ENCODE measurements around the gene LALBA.
"Not testable (repeated sequence)": the region's sequence is repeated elsewhere in the genome, so short reads cannot be mapped to it uniquely, and the experiment has no call there.

LALBA gene

DNA sequence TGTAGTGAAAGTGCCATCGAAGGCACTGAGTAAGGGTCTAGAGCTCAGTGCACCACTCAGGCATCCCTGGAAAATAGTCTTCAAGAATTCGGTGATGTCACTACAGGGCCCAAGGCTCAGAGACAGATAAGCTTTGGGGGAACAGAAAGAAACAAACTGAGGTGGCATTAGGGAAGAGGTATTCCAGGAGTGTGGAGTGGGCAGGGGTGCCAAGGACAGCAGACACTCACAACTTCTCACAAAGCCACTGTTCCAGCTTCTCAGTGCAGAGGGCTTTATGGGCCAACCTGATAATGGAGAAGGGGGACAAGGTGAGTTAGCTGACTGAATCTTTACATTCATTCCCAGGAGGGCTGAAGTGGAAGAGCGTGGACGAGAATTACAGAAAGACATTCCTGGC, 2.1 kb downstream of the LALBA start:
- Histone ChIP-seq H3K27ac (ENCODE audit: low read length) (no peak overlapping the region), H3K9ac (ENCODE audit: low read length) (no peak overlapping the region), H3K36me3 (replicated peaks; ENCODE audit: low read depth, low read length) (no peaks in the 10 kb centered on the region)

DNA sequence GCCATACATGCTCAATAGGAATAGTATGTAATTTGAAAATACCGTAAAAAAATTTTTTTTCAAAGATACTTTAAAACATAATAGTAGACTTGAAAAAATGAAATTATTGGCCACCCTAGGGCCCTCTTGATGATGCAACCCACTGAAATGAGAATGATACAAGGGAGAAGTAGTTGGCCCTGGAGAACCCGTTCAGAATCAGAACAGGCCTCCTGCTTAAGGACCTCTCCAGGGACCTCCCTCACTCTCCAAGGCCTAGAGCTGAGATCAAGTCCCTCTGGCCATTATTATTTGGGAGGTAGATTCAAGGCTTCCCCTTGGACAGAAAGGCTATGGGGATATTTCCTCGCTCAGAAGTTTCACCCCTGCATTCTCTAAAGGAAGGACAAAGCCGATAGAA, 11.9 kb downstream of the LALBA start:
- Histone ChIP-seq H4K20me1 (ENCODE audit: insufficient read depth, low read length) (no peaks in the 10 kb centered on the region), H3K27ac (ENCODE audit: low read length) (no peak overlapping the region), H3K9me3 (ENCODE audit: insufficient read depth, low read length) (no peaks in the 10 kb centered on the region), H3K4me3 (ENCODE audit: low read length) (no peak overlapping the region), H3K36me3 (replicated peaks; ENCODE audit: low read depth, low read length) (no peaks in the 10 kb centered on the region), H3K79me2 (ENCODE audit: low read length) (no peaks in the 10 kb centered on the region), H3K9ac (ENCODE audit: low read length) (no peak overlapping the region), H3K4me2 (ENCODE audit: low read length) (no peak overlapping the region), H3K27me3 (ENCODE audit: low read depth, low read length) (0 out of 2 replicates have a peak, but pooled peaks cover 5% of the 10 kb centered on the region), H3K4me1 (ENCODE audit: low read length) (no peaks in the 10 kb centered on the region), H2AFZ (ENCODE audit: low read depth, low read length) (no peak overlapping the region)
- TF ChIP-seq, protein P1, sequence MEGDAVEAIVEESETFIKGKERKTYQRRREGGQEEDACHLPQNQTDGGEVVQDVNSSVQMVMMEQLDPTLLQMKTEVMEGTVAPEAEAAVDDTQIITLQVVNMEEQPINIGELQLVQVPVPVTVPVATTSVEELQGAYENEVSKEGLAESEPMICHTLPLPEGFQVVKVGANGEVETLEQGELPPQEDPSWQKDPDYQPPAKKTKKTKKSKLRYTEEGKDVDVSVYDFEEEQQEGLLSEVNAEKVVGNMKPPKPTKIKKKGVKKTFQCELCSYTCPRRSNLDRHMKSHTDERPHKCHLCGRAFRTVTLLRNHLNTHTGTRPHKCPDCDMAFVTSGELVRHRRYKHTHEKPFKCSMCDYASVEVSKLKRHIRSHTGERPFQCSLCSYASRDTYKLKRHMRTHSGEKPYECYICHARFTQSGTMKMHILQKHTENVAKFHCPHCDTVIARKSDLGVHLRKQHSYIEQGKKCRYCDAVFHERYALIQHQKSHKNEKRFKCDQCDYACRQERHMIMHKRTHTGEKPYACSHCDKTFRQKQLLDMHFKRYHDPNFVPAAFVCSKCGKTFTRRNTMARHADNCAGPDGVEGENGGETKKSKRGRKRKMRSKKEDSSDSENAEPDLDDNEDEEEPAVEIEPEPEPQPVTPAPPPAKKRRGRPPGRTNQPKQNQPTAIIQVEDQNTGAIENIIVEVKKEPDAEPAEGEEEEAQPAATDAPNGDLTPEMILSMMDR (IDR thresholded peaks at IDR 0.05; ENCODE audit: low read depth, low read length), result no peak
- no peak for TF ChIP-seq EZH2phosphoT487 (IDR thresholded peaks at IDR 0.05; ENCODE audit: low read depth)

More for the DNA sequence above, 2.1 kb downstream of the LALBA start:
- Histone ChIP-seq H3K9me3 (ENCODE audit: insufficient read depth, low read length) (no peaks in the 10 kb centered on the region), H3K27me3 (ENCODE audit: low read depth, low read length) (peaks cover 4% of the 10 kb centered on the region; the same call in 1 of the 2 replicates), H3K79me2 (ENCODE audit: low read length) (no peaks in the 10 kb centered on the region), H2AFZ (ENCODE audit: low read depth, low read length) (no peak overlapping the region), H4K20me1 (ENCODE audit: insufficient read depth, low read length) (no peaks in the 10 kb centered on the region), H3K4me2 (ENCODE audit: low read length) (no peak overlapping the region), H3K4me1 (ENCODE audit: low read length) (no peaks in the 10 kb centered on the region), H3K4me3 (ENCODE audit: low read length) (no peak overlapping the region)
- TF ChIP-seq, protein P1 (IDR thresholded peaks at IDR 0.05; ENCODE audit: low read depth, low read length), result no peak
- no peak for TF ChIP-seq EZH2phosphoT487 (IDR thresholded peaks at IDR 0.05; ENCODE audit: low read depth)

DNA sequence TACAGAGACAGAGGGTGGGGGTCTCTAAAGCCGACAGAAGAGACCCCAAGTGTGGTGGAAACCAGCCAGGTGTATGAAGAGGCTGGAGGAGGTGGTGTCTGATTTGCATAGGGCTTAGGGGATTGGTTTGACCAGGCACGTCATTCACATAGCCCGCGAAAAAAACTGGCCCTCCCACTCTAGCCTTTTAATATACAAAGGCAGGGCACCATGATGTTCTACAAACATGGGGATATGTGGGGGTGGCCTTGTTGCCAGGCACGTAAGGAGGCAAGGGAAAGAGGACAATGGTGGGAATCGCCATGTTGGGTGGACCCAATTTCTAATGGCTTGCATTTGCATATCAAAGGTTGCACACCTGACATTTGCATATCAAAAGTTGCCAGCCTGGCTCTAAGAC, 13.2 kb downstream of the LALBA start:
- H3K4me2 ChIP-seq (ENCODE audit: low read length), result no peak overlapping the region
- TF ChIP-seq, protein P1 (IDR thresholded peaks at IDR 0.05; ENCODE audit: low read depth, low read length), result no peak
- no peak for TF ChIP-seq EZH2phosphoT487 (IDR thresholded peaks at IDR 0.05; ENCODE audit: low read depth)
- H3K4me3 ChIP-seq (ENCODE audit: low read length), result no peak overlapping the region
- H3K9me3 ChIP-seq (ENCODE audit: insufficient read depth, low read length), result no peaks in the 10 kb centered on the region
- no peaks in the 10 kb centered on the region for H4K20me1 ChIP-seq (ENCODE audit: insufficient read depth, low read length)
- H3K36me3 ChIP-seq (replicated peaks; ENCODE audit: low read depth, low read length), result no peaks in the 10 kb centered on the region
- H3K27me3 ChIP-seq (ENCODE audit: low read depth, low read length), result no peaks in the 10 kb centered on the region
- H3K27ac ChIP-seq (ENCODE audit: low read length), result no peak overlapping the region
- H3K9ac ChIP-seq (ENCODE audit: low read length), result no peak overlapping the region
- no peak overlapping the region for H2AFZ ChIP-seq (ENCODE audit: low read depth, low read length)
- H3K4me1 ChIP-seq (ENCODE audit: low read length), result no peaks in the 10 kb centered on the region
- no peaks in the 10 kb centered on the region for H3K79me2 ChIP-seq (ENCODE audit: low read length)

DNA sequence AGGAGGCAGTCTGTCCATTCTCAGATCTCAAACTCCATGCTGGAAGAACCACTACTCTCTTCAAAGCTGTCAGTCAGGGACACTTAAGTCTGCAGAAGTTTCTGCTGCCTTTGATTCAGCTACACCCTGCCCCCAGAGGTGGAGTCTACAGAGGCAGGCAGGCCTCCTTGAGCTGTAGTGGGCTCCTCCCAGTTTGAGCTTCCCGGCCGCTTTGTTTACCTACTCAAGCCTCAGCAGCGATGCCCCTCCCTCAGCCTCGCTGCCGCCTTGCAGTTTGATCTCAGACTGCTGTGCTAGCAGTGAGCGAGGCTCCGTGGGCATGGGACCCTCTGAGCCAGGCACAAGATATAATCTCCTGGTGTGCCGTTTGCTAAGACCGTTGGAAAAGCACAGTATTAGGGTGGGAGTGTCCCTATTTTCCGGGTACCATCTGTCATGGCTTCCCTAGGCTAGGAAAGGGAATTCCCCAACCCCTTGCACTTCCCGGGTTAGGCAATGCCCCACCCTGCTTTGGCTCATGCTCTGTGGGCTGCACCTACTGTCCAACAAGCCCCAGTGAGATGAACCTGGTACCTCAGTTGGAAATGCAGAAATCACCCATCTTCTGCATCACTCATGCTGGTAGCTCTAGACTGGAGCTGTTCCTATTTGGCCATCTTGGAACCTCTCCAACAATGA, 16.0 kb downstream of the LALBA start:
- H3K79me2 ChIP-seq (ENCODE audit: low read length); H3K27ac ChIP-seq (ENCODE audit: low read length); H3K4me3 ChIP-seq (ENCODE audit: low read length); H3K4me2 ChIP-seq (ENCODE audit: low read length); H3K36me3 ChIP-seq (replicated peaks; ENCODE audit: low read depth, low read length); H3K9me3 ChIP-seq (ENCODE audit: insufficient read depth, low read length); H2AFZ ChIP-seq (ENCODE audit: low read depth, low read length); H3K4me1 ChIP-seq (ENCODE audit: low read length); H4K20me1 ChIP-seq (ENCODE audit: insufficient read depth, low read length); H3K27me3 ChIP-seq (ENCODE audit: low read depth, low read length); H3K9ac ChIP-seq (ENCODE audit: low read length): not testable (repeated sequence)

DNA sequence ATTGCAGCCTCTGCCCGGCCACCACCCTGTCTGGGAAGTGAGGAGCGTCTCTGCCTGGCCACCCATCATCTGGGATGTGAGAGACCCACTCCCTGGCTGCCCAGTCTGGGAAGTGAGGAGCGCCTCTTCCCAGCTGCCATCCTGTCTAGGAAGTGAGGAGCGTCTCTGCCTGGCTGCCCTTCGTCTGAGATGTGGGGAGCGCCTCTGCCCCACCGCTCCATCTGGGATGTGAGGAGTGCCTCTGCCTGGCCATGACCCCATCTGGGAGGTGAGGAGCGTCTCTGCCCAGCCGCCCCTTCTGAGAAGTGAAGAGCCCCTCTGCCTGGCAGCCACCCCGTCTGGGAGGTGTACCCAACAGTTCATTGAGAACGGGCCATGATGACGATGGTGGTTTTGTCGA, 18.2 kb downstream of the LALBA start:
- H3K36me3 ChIP-seq (replicated peaks; ENCODE audit: low read depth, low read length); H3K9me3 ChIP-seq (ENCODE audit: insufficient read depth, low read length); H4K20me1 ChIP-seq (ENCODE audit: insufficient read depth, low read length); H3K4me1 ChIP-seq (ENCODE audit: low read length); H3K27me3 ChIP-seq (ENCODE audit: low read depth, low read length); H3K9ac ChIP-seq (ENCODE audit: low read length); H3K4me3 ChIP-seq (ENCODE audit: low read length); H2AFZ ChIP-seq (ENCODE audit: low read depth, low read length); H3K4me2 ChIP-seq (ENCODE audit: low read length); H3K27ac ChIP-seq (ENCODE audit: low read length); H3K79me2 ChIP-seq (ENCODE audit: low read length): not testable (repeated sequence)

DNA sequence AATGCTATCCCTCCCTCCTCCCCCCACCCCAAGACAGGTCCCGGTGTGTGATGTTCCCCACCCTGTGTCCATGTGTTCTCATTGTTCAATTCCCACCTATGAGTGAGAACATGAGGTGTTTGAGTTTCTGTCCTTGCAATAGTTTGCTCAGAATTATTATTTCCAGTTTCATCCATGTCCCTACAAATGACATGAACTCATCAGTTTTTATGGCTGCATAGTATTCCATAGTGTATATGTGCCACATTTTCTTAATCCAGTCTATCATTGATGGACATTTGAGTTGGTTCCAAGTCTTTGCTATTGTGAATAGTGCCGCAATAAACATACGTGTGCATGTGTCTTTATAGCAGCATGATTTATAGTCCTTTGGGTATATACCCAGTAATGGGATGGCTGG, 22.8 kb downstream of the LALBA start:
- H3K36me3 ChIP-seq (replicated peaks; ENCODE audit: low read depth, low read length); H3K9me3 ChIP-seq (ENCODE audit: insufficient read depth, low read length); H3K4me3 ChIP-seq (ENCODE audit: low read length); H3K4me2 ChIP-seq (ENCODE audit: low read length); H3K79me2 ChIP-seq (ENCODE audit: low read length); H2AFZ ChIP-seq (ENCODE audit: low read depth, low read length); H3K9ac ChIP-seq (ENCODE audit: low read length); H4K20me1 ChIP-seq (ENCODE audit: insufficient read depth, low read length); H3K27me3 ChIP-seq (ENCODE audit: low read depth, low read length); H3K4me1 ChIP-seq (ENCODE audit: low read length); H3K27ac ChIP-seq (ENCODE audit: low read length): not testable (repeated sequence)
